Peyer's patch (tissue), 4 donors: Measurements from ENCODE around the gene PNN. TPM values are rescaled to one million over a fixed set of nuclear protein-coding genes. Genes with fewer than 3 reads are reported as not detected.
"Not testable (repeated sequence)": the region's sequence is repeated elsewhere in the genome, so short reads cannot be mapped to it uniquely, and the experiment has no call there.

Source experiments
- DNase-seq, 3 donors: peaks; one replicate each; pipeline ENCODE4 v3.0.0-alpha.2; 2017 to 2019
- H3K27ac ChIP-seq, 4 donors: fragments of 200-600 bp; sonication (generic); one replicate each; pipeline ENCODE4 v1.5.1; 2016 to 2019
- H3K27me3 ChIP-seq, 2 donors: fragments of 200-600 bp; sonication (generic); one replicate each; pipeline ENCODE4 v1.5.1; 2019
- H3K36me3 ChIP-seq, 3 donors: fragments of 200-600 bp; sonication (generic); one replicate each; pipeline ENCODE4 v1.5.1; 2016 to 2019
- H3K4me1 ChIP-seq, 4 donors: fragments of 200-600 bp; sonication (generic); one replicate each; pipeline ENCODE4 v1.5.1; 2016 to 2019
- H3K4me3 ChIP-seq, 4 donors: fragments of 200-600 bp; sonication (generic); 1 replicate in 3 of 4; 2 replicates in 1 of 4; pipeline ENCODE4 v1.5.1; 2016 to 2019; ENCODE audit warnings: mild to moderate bottlenecking in 1 of 4
- H3K9me3 ChIP-seq, 4 donors: fragments of 200-600 bp; sonication (generic); one replicate each; pipeline ENCODE4 v1.5.1; 2016 to 2019; ENCODE audit warnings: mild to moderate bottlenecking in 1 of 4
- CTCF ChIP-seq, 6 experiments: fragments of 450-650 bp in 4 of 6; fragments of 200-600 bp in 2 of 6; sonication (generic) in 1 of 6; IDR thresholded peaks; one replicate each; pipeline ENCODE4 v1.5.1; 2017 to 2019; ENCODE audit warnings: antibody characterized with exemption in 6 of 6, mild to moderate bottlenecking in 3 of 6, moderate library complexity in 1 of 6
- POLR2A ChIP-seq, 2 donors: fragments of 450-650 bp; IDR thresholded peaks; one replicate each; pipeline ENCODE4 v1.5.1; 2017; ENCODE audit warnings: antibody characterized with exemption in 2 of 2, mild to moderate bottlenecking in 2 of 2, moderate library complexity in 2 of 2
- total RNA-seq, 4 donors: library from RNA; depleted of rRNA; stranded (reverse); fragments of >200 nt; gene quantifications; one replicate each; pipeline ENCODE4 v1.1.0, GENCODE V29; 2016

PNN gene
- total RNA-seq, 4 donors from 2014 or later = 48.3 to 125 (median 63.4) TPM

DNA sequence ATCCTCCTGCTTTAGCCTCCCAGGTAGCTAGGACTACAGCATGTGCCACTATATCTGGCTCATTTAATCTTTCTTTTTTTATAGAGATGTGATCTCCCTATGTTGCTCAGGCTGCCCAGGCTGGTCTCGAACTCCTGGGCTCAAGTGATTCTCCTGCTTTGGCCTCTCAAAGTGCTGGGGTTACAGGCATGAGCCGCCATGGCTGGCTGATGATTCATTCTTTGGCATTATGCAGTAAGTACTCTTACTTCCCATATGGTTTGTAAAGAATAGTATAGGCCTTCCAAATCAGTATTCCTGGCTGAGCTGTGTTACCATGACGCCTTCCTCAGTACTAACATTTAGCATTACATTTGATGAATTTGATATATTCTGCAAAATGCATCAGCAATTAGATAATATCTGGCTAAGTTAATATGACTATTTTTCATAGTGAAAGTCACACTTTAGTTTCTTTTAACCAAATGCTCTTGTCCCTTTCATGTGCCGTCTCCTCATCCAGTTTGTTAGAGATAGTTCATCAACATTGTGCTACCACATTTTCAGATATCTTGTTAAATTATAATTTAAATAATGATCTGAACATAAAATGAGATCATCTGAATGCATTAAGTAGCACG lies 55.5 kb downstream of the PNN start:
- Histone ChIP-seq H3K4me1 (peaks cover 0 to 3% (median 0%) of the 10 kb centered on the region in 4 donors), H3K27me3 (no peaks in the 10 kb centered on the region)
- no peak for DNase-seq

GRCh38 chr14:39231751-39232553 lies 56.9 kb downstream of the PNN start:
- H3K9me3 ChIP-seq, H3K27ac ChIP-seq, H3K4me3 ChIP-seq, H3K27me3 ChIP-seq, H3K4me1 ChIP-seq, H3K36me3 ChIP-seq, DNase-seq: not testable (repeated sequence)
- peak in 4 of 6 experiments; percentile 15 to 49 (median 42) for TF ChIP-seq CTCF (IDR thresholded peaks at IDR 0.05)

More for the DNA sequence above, 55.5 kb downstream of the PNN start:
- TF ChIP-seq CTCF (IDR thresholded peaks at IDR 0.05) (no peak), POLR2A (IDR thresholded peaks at IDR 0.05) (no peak)
- no peak overlapping the region for H3K4me3 ChIP-seq
- H3K27ac ChIP-seq = no peak overlapping the region
- no peaks in the 10 kb centered on the region for H3K9me3 ChIP-seq
- no peaks in the 10 kb centered on the region for H3K36me3 ChIP-seq

Other genes with a start within 250 kb of the PNN start
- 100 to 1,000 TPM; 118 to 260 (median 188) TPM for gene SEC23A, start 72.0 kb upstream of the PNN start, total RNA-seq
- gene GEMIN2, start 60.9 kb upstream of the PNN start, total RNA-seq = 10 to 100 TPM; 10.1 to 17.3 (median 13.2) TPM
- 10 to 100 TPM; 14.9 to 15.7 (median 15.3) TPM for gene TRAPPC6B, start 4.9 kb upstream of the PNN start, total RNA-seq
- gene MIA2, start 58.7 kb downstream of the PNN start, total RNA-seq = 100 to 1,000 TPM in 3 of 4 donors, 10 to 100 TPM in 1; 44.6 to 143 (median 128) TPM